Inferior parietal cortex (tissue), 1 donor: Measurements from ENCODE around the gene FAM98C.
"Not testable (repeated sequence)": the region's sequence is repeated elsewhere in the genome, so short reads cannot be mapped to it uniquely, and the experiment has no call there.

Source experiments
- DNase-seq: peaks from one replicate; pipeline ENCODE4 v3.0.0-alpha.2; 2016; ENCODE audit errors: extremely low spot score

FAM98C gene

DNA sequence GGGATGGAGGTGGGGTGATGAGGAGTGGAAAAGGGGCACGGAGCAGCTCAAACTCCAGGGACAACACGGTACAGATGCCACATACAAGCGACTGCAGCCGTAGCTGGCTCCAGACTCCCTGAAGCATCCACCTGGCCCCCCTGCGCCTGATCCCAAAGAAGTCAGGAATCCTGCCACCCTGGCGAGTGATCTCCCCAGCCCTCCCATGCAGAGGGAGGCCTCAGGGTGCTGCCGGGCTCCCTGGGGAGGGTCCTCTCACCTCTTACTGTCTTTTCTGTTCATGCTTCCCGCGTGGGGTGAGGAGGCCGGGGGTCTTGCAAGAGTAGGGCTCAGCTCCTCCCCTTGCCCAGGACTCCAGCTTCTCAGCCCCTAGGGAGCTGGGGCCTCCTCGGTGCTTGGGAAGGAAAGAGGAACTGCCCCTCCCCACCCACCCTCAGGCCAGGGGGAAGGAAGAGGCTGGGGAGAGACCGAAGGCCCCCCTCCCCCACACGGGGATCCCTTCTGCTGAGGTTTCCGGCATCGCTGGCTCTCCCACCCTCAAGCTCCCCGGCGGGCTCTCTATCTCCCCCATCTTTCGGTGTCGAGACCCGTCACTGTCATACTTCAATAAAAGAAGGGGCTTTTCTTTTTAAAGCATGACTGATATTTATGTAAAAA lies 23.0 kb downstream of the FAM98C start, which contains the start of gene RASGRP4:
TSS of gene RASGRP4 (minus strand) at position 410 of the 657 bp plus-strand sequence. CDS start at position 282, 128 bp downstream.
- no peak for DNase-seq

DNA sequence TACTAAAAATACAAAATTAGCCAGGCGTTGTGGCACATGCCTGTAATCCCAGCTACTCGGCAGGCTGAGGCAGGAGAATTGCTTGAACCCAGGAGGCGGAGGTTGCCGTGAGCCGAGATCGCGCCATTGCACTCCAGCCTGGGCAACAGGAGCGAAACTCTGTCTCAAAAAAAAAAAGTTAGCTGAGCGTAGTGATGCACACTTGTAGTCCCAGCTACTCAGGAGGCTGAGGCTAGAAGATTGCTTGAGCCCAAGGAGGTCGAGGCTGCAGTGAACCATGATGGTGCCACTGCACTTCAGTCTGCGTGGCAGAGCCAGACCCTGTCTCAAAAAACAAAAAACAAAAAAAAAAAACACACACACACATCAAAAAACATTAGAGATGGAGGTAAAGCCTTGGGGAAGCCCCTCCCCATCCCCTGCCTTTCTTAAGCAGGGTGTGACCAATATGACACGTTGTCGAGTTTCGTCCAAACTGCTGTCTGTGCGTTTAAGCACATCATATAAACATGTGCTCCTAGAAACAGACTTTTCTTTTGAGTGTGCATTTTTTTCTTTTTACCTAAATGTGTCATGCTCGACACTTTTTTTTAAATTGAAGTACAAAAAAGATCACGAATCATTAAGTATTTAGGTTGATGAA lies 24.3 kb downstream of the FAM98C start:
- not testable (repeated sequence) for DNase-seq

DNA sequence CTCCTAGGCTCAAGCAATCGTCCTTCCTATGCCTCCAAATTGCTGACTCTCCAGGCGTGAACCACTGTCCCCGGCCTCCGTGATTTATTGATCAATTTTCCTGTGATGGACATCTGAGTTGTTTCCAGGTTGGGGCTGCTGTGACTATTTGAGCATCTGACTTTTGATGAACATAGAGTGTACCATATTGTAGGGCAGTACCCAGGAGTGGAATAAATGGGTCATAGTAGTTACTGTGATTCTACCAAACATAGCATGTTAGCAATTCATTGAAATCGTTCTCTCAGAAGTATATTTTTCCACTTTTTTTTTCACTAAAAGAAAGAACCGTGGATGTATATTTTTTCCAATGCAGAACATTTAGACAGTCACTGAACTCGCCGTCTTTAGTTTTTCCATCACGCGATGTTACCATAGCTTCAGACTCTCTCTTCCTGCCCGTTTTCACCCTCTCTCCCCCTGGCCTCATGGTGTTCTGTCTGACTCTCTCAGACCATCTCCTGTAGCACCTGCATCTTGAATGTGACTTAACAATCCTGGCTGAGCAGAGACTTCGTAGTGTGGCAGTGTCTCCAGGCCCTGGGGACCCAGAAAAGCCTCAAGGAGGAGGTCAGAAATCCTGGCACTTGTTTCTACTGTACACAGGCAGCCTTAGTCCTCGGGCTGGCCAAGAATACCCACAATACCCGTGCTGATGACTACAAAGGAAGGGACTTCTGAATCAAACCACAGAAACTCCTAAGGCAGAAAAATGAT lies 26.3 kb downstream of the FAM98C start:
- DNase-seq: no peak

DNA sequence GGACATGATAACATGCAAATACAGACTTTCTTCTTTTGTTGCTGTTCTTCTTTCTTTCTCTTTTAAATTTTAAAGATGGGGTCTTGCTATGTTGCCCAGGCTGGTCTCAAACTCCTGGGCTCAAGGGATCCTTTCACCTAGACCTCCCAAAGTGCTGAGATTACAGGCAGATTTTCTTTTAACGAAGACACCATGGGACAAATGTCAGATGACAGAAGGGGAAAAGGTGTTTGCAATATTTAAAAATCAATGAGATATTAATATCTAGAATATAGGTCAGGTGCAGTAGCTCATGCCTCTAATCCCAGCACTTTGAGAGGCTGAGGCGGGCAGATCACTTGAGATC lies 26.9 kb downstream of the FAM98C start:
- no peak for DNase-seq

DNA sequence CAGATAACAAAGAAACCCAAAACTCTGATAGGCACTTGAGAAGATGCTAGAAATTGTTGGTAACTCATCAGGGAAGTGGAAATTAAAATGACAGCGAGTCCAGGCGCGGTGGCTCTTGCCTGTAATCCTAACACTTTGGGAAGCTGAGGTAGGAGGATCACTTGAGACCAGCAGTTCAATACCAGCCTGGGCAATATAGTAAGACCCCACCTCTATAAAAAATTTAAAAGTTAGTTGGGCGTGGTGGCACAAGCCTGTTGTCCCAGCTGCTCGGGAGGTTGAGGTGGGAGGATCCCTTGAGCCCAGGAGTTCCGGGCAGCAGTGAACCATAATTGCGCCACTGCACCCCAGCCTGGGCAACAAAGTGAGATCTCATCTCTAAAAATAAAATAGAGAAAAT lies 28.0 kb downstream of the FAM98C start:
- no peak for DNase-seq

DNA sequence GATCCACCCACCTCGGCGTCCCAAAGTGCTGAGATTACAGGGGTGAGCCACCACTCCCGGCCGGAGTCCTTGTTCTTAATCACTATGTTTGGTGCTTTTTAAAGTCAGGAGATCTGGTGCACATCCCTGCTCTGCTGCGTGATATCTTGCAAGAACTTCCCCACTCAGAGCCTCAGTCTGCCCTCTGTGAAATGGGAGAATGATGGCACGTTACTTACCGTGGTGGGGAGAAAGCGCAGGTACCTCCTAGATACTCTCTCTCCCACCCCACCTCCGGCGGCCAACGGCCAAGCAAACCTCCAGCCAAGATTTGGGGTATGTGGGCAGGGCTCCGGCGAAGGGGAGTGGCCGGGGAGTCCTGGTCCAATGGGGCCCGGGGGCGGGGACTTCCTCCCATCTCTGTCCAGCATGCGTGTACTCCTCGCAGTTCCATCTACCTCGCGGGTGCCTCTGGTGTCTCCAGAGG lies 30.4 kb downstream of the FAM98C start, which contains the start of gene RYR1:
TSS of gene RYR1 (plus strand) at position 424 of the 466 bp plus-strand sequence. CDS start 139 bp downstream, outside the sequence.
- DNase-seq: peak; percentile 12

DNA sequence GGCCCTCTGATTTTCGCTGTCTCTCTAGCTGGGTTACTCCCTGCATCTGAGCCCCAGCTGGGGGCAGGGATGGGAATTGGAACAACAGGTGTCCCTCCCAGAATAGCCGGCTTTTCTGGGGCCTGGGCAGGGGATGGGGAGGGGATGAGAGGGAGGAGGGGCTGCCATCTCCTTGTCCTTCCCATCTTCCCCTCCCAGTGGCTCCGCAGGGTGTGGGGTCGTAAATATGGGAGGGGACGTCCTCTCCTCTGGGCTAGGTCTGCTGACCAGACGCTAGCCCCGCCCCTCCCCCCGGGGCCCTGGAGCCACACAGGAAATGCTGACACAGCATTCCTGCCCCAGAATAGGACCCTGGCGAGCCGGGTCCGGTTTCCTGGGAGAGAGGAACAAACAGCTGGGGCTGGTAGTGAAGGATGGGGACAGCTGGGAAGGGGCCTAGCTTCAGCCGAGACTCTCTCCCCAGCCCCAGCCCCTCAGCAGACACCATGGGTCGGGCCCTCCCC lies 31.7 kb downstream of the FAM98C start:
- DNase-seq: no peak

DNA sequence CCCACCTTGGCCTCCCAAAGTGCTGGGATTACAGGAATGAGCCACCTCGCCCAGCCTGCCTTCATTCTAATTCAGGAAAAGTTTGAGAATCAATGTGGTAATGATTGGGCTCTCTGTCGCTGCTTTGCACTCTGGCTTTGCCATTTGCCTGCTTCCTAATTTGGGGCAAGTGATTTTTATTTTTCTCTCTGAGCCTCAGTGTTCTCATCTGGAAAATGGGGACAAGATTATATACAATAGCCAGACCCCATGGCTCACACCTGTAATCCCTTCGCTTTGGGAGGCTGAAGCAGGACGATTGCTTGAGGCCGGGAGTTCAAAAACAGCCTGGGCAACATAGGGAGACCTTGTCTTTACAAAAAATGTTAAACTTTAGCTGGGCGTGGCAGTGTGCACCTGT lies 34.4 kb downstream of the FAM98C start:
- no peak for DNase-seq

DNA sequence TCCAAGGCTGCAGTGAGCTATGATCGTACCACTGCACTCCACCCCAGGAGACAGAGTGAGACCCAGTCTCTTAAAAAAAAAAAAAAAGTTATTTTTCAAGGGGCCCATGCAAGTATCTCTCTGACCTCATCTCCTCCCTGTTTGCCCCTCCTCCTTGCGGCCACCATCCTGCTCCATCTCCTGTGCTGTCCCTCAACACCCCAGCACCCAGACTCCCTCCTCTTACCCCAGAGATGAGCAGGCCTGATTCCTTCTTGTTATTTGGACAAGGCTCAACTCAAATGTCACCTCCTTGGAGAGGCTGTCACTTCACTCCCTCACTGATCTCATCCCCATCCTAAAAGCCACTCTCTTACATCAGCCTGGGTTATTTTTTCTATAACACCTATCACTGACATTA lies 35.0 kb downstream of the FAM98C start:
- DNase-seq: no peak

DNA sequence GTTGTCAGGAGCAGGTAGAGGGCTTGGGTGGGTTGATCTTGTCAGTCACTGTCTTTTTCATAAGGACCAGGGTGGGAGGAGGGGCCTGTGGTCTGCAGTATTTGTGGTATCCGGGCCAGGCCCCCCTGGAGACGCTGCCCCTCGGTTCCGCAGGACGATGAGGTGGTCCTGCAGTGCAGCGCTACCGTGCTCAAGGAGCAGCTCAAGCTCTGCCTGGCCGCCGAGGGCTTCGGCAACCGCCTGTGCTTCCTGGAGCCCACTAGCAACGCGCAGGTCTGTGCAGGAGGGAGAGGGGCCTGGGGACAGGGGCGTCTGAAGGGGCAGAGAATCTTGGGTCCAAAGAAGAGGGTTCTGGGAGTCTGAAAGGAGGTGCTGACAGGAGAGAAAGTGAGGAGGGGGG lies 37.7 kb downstream of the FAM98C start:
- DNase-seq: no peak

DNA sequence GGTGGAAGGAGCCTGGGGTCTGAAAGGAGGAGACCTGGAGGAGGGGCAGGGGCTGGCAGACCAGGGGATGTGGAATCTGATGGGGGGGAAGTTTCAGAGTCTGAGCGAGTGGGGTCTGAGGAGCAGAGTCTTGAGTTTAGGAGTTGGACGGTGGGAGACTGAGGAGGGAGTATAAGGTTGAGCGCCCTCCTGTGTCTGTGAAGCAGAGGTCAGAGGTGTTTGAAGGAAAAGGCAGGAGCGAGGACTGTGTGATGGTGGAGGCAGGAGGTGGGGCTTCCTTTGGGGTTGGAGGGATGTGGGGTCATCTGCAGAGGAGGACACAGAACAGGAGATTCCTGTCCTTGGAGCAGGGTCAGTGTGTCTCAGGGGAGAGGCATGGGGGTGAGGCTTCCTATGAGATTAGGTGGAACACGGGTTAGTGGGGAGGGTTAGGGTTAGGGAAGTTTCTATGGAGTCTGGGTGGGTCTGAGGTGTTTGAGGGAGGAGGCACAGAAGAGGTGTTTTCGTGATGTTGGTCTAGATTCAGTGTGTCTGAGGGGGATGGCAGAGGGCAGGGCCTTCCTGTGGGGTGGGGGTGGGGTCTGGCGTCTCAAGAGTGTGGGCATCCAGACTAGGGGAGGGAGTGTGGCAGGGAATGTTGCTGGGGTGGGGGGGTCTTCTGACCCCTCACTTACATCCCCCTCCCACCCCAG lies 38.9 kb downstream of the FAM98C start:
- no peak for DNase-seq

DNA sequence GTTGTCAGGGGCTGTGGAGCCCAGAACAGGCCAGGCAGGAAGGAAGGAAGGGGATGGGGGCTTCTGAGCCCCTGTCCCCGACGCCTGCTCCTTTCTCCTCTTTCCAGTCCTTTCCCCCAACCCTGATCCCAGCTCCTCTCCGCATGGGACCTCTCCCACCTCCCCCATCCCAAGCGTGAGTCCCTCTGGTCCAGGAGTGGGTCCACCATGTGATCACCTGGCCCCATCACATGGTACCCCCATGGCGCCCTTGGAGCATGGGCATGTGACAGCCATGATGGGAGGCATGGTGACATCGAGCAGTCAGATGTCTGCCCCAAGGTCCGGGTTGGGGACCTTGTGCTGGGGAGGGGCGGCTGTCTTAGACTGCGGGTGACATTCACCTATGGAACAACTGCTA lies 39.8 kb downstream of the FAM98C start:
- no peak for DNase-seq

DNA sequence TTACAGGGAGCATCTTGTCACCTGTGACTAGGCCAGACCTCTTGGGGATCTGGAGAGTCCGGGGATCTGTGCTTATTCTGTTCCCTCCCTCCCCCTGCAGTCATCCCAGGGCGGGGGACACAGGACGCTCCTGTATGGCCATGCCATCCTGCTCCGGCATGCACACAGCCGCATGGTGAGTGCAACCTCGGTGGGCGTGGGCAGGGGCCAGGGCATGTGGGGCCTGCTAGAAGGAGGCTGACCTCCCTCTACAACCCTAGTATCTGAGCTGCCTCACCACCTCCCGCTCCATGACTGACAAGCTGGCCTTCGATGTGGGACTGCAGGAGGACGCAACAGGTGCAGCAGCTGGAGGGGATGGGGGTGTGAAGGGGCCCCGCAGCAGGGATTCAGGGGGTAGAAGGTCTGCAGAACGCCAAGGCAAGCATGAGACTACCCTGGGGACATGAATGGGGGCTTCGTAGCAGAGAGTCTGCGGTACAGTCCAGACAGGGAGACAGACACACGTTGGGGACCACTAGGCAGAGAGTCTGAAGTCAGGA lies 40.6 kb downstream of the FAM98C start:
- no peak for DNase-seq

DNA sequence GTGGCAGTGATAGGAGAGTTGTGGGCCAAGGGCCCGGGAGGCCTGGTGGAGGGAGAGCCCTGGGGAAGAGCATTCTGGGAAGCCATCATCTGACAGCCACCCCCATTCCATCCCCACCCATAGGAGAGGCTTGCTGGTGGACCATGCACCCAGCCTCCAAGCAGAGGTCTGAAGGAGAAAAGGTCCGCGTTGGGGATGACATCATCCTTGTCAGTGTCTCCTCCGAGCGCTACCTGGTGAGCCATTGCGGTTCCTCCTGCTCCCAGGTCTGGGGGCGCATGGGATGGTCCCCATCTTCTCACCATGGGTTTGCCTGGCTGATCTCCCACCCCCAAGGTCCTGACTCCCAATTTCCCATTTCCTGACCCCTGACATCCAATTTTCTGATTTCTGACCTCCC lies 41.1 kb downstream of the FAM98C start:
- no peak for DNase-seq

DNA sequence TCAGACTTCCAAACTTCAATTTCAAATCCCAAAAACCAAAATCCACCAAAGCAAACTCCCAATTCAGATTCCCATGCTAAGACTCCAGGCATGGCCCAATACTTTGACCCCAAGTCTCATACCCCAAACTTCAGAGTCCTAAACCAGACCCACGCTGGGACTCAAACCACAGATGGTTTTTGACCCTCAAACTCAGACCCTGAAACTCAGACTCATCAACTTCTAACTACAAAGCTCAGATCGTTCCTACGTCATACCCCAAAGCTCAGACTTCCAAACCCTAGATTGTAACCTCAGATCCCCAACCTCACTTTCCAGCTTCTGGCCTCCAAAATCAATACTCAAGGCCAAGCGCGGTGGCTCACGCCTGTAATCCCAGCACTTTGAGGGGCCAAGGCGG lies 42.5 kb downstream of the FAM98C start:
- DNase-seq: no peak

DNA sequence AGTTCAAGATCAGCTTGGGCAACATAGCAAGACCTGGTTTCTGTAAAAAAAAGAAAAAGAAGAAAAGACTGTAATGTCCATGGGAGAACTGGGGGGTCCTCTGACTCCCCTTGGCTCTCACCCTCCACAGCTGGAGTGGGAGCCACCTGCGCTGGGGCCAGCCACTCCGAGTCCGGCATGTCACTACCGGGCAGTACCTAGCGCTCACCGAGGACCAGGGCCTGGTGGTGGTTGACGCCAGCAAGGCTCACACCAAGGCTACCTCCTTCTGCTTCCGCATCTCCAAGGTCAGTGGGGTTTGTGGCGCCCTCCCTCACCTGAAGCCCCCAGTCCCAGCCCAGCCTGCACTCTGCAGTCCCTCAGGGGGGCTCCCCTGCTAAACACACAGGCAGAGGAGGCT lies 45.3 kb downstream of the FAM98C start:
- DNase-seq: no peak

DNA sequence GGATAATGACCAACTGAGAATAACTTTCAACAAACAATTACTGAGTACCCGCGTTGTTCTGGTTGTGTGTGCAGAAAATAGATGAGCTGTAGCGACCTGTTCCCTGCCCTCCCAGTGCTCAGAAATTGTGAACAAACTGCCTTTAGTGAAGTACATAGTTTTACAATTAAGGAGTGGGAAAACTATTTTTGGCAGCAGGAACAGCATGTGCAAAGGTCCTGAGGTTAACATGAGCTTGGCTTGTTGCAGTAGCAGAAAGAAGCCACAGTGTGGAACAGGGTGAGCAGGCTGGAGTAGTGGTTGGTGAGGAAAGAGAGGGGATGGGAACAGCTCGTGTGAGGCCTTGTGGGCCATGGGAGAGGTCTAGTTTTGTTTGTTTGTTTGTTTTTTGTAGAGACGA lies 46.6 kb downstream of the FAM98C start:
- no peak for DNase-seq

DNA sequence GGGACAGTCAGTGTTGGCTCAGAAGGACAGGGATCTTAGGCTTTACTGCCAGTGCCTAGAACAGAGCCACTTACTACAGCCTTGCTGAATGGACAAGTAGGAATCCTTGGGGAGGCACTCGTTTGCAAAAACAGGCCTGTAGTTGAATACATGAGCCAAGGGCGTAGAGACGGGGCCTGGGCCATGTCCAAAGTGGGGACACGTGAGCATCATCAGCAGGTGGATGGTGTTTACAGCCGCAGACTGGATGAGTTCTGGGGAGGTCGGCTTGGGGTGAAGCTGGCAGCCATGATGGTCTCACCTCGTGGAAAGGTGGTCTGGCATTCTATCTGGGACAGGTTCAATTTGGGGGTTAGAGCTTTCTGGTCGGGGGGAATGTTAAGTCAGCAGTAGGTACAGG lies 48.1 kb downstream of the FAM98C start:
- DNase-seq: no peak

DNA sequence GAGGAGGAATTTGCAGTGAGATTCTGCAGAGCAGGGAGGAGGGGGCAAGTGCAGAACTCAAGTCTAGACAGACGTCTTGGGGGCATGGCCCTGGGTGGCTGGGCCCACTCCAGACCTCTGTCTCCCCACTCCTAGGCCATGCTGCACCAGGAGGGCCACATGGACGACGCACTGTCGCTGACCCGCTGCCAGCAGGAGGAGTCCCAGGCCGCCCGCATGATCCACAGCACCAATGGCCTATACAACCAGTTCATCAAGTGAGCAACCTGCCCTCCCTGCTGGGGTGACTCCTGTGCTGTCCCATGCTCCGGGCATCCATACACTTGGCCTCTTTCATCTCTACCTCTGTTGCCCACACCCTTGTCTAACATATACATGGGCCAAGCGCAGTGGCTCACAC lies 48.7 kb downstream of the FAM98C start:
- DNase-seq: no peak

DNA sequence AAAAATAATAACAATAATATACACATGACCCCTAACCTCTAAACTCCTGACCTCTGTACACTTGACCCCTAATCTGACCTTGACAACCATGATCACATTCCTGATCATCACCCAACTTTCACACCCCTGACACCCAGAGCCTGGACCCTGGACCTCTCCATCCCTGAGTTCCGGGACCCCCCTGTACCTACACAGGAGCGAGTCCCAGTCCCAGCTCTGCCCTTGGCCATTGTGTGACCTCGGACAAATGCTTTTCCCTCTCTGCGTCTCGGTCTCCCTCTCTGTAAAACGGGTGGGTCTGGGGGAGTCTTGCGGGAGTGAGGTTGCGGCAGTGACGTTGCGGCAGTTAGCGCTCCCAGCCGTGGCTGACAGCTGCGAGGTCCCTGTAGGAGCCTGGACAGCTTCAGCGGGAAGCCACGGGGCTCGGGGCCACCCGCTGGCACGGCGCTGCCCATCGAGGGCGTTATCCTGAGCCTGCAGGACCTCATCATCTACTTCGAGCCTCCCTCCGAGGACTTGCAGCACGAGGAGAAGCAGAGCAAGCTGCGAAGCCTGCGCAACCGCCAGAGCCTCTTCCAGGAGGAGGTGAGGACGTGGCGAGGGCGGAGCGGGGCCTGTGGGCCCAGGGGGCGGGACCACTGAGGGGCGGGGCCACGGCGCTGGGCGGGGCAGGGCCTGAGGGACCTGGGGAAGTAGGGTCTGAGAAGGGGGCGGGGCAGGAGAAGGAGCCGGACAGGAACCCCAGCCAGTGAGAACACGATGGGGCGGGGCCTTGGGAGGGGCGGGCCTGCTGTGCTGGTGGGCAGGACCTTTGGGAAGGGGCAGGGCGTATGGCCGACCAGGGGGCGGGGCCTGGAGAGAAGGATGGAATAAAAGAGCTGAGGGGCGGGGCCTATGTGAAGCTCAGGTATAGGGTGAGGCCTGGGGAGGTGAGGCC lies 49.8 kb downstream of the FAM98C start:
- DNase-seq: peak; percentile 9

DNA sequence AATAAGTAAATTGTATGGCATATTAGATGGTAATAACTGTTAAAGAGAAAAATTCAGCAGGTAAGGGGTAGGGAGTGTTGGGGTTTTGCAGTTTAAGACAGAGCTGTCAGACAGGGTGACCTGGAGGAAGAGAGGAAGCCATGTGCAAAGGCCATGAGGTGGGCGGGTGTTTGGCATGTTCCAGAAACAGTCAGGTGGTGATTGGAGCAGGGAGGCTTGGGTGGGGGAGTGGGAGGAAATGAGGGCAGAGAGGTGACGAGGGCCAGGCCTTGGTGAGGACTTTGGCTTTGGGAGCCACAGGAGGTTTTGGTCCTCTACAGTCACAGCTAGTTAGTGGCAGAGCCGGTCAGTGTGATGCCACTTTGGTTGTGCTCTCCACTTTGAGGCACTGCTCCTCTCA lies 50.7 kb downstream of the FAM98C start:
- DNase-seq: no peak
